GM12801 (cell line): Measurements from ENCODE around the gene PNMA8C.

Source experiments
- TF ChIP-seq, protein P1 (sequence below): IDR thresholded peaks from one replicate; pipeline ENCODE4 v1.5.1; 2011; ENCODE audit warnings: control low read depth; ENCODE audit not compliant: insufficient read length; ENCODE audit errors: extremely low read depth

The PNMA8C gene

GRCh38 chr19:46412650-46413261, 16.0 kb downstream of the PNMA8C start:
- TF ChIP-seq, protein P1, sequence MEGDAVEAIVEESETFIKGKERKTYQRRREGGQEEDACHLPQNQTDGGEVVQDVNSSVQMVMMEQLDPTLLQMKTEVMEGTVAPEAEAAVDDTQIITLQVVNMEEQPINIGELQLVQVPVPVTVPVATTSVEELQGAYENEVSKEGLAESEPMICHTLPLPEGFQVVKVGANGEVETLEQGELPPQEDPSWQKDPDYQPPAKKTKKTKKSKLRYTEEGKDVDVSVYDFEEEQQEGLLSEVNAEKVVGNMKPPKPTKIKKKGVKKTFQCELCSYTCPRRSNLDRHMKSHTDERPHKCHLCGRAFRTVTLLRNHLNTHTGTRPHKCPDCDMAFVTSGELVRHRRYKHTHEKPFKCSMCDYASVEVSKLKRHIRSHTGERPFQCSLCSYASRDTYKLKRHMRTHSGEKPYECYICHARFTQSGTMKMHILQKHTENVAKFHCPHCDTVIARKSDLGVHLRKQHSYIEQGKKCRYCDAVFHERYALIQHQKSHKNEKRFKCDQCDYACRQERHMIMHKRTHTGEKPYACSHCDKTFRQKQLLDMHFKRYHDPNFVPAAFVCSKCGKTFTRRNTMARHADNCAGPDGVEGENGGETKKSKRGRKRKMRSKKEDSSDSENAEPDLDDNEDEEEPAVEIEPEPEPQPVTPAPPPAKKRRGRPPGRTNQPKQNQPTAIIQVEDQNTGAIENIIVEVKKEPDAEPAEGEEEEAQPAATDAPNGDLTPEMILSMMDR, result no peak

GRCh38 chr19:46411925-46412649, 16.6 kb downstream of the PNMA8C start:
- TF ChIP-seq, protein P1, result no peak

- TF ChIP-seq, protein P1, result no peak
These were observed 17.4 kb downstream of the PNMA8C start for GRCh38 chr19:46411088-46411924.

DNA sequence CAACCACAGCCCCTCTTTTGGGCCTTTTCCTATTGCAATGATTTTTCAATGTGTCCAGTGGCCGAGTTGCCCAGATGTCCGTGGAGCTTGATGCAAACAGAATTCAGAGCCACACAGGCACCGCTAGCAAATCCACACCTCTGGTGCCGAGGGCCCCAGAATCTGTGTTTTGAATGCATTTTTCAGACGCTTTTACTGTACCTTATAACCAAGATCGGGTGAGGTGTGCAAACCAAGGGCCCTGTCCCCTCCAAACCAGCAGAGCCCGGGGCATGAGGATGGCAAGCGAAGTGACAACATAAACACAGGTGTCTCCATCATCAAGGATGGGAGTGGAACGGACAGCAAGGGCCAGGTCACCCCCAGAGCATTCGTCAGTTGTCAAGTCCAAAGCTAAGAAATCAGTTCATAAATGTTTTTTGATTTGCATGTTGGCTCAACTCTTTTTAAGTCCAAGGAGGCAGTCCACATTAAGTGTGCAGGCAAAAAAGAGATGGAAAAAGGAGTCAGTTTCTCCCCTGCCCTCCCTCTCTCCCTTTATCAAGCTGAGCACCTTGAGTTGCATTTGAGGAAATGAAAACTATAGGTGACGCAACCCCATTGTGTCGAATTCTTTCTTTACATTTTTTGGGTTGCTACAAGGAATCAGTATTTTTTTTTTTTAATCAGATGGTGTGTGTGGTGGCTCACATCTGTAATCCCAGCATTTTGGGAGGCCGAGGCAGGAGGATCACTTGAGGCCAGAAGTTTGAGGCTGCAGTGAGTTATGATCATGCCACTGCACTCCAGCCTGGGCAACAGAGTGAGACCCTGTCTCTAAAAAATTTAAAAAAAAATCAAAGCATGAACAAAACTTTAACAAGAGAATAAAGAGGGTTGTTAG, 18.3 kb downstream of the PNMA8C start:
- TF ChIP-seq, protein P1, result no peak

DNA sequence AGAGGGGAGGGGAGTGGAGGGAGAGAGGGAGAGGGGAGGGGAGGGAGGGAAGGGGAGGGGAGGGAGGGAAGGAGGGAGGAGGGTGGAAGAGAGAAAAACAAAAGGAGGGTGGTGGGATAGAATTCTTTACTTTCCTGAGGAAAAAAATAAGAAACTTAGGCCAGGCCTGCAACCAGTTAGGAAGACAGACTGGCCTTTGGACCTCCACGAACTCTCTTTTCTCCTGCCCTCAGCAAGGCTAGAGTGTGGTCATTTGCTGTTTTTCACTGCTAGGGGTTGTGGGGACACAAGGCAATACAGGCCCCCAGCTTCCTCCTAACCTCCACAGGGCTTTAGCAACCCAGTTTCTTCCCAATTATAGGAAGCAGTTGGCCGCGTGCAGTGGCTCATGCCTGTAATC, 19.5 kb downstream of the PNMA8C start:
- TF ChIP-seq, protein P1, result no peak

DNA sequence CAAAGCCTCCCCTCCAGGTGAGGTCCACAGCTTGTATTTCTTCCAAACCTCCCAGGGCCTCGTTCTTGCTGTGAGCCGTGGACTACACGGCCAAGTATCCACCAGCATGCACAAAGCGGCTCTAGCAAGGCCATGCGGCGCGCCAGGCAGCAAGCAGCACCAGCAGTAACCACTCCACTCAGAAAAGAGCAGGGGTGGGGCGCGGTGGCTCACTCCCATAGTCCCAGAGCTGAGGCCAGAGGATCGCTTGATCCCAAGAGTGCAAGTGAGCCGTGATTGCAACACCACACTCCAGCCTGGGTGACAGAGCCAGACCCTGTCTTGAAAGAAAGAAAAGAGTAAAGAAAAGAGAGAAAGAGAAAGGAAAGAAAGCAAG, 20.1 kb downstream of the PNMA8C start:
- TF ChIP-seq, protein P1, result no peak
